GM04504 (cell line): Measurements from ENCODE around the gene GGT7.
A peak's percentile ranks its signal among the peaks of the same experiment; 100 is the strongest.
"Not testable (repeated sequence)": the region's sequence is repeated elsewhere in the genome, so short reads cannot be mapped to it uniquely, and the experiment has no call there.

Experiments
- DNase-seq: peaks from one replicate; pipeline ENCODE4 v3.0.0-alpha.2; 2012; ENCODE audit warnings: low read depth

GGT7 gene

DNA sequence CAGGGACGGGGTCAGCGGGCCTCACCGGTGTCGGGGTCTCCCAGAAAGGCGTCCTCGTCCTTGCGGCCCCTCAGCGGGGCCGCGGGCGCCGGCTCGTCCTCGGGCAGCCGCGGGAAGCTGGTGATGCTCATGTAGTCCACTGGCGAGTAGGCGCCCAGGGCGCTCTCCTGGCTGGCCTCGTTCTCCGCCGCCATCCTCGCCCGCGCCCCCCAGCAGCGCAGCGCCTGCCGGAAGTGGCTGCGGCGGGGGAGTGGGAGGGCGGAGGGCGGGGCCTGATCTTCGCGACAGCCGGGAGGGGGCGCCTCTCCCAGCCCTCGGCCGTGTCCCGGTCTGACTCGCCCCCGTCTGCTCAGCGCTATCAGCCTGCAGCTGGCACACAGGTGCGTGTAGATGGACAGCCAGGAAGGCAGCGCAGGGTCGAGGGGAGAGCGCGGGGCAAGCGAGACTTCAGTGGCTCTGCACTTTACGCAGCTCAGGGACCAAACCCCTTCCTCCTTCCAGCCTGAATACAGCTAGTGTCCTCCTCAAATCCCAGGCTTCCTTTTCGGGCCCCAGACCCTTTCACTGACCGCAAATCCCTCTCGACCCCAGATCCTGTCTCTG, at the start of gene GGT7:
GGT7 (minus strand) TSS at position 235 of the 603 bp plus-strand sequence; CDS start at position 194, 41 bp downstream.
- peak; percentile 44 for DNase-seq

- DNase-seq: no peak
Measured at GRCh38 chr20:34921436-34921835, 48.8 kb upstream of the GGT7 start.

DNA sequence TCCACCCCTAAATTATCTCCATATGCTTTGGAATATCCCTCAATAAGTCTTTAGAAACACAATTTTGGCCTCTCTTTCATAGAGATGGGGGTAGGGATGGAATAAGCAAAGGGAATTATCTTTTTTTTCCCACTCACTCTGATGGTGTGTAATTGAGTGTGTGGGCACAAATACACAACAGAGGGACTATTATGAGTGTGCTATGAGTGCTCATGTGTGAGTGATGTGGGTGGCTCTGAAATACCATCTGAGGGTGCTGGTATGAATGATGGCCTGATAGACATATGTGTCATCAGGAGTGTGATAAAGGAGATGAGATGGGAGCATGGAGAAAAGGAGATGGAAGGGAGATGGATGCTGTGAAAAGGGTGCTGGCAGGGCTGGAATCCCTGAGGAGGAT, 47.4 kb upstream of the GGT7 start:
- DNase-seq: no peak

DNA sequence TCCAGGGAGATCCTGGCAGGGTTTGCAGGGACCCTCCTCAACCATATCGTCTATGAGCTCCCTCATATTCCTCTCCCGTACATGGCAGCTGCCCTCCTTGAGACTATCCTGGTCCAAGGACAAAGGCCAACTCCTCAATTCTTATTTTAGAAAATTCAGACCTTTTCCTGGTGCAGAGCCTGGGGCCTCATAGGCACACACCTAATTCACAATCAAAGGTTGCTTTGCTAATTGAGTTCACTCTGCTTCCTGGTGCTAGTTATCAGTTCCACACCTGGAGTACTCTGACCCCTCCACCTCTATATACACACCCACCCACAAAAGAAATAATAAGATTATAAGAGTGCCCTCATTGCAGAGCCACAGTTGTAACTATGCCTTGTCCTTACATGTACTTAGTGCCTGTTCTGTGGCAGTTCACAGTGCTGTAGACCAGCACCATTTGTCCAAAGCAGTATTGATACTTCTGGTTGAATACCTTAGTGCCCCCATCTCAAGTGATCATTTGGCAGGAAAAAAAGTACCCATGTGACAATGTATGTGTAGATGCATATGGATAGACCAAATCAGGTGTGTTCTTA, 44.2 kb upstream of the GGT7 start:
- DNase-seq: no peak

- no peak for DNase-seq
Measured at GRCh38 chr20:34915749-34916455, 43.2 kb upstream of the GGT7 start.

- DNase-seq: no peak
Measured at GRCh38 chr20:34915131-34915530, 42.5 kb upstream of the GGT7 start.

DNA sequence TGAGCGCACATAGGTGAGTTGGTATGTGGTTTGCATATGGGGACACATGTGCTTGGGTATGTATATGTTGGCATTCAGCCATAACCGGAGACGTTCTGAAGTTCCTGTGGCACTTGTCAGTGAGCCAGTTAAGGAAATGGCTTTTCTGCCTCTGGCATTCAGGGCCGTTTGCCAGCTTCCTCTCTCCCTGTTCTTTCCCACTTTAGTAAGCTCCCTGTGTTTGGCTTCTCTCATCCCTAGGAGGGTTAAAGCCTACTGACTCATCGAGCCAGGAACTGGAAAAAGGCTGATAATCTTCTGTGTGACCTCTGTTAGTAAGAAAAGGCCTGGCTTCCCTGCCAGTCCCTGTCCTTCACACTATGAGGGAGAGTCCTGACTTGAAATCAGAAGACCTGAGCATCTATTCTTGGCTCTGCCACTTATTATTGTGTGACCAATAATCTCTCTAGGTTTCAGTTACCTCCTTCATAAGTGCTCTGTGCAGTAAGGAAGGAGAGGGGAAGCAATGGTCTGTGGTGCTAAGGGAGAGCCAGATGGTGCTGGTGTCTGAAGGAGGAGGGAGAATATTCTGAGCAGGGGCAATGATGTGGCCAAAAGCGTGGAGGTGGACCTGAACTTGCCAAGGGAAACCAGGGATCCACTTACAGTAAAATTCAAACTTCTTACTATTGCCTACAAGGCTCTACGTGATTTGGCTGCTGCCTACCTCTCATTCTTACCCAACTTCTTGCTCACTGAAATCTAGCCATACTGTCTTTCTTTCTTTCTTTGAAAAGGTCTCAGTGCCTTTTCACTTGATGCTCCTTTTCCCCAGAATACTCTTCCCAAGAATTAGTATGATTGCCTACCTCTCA, 35.2 kb upstream of the GGT7 start:
- DNase-seq: peak; percentile 77

GRCh38 chr20:34904202-34904621, 31.6 kb upstream of the GGT7 start:
- DNase-seq: no peak

DNA sequence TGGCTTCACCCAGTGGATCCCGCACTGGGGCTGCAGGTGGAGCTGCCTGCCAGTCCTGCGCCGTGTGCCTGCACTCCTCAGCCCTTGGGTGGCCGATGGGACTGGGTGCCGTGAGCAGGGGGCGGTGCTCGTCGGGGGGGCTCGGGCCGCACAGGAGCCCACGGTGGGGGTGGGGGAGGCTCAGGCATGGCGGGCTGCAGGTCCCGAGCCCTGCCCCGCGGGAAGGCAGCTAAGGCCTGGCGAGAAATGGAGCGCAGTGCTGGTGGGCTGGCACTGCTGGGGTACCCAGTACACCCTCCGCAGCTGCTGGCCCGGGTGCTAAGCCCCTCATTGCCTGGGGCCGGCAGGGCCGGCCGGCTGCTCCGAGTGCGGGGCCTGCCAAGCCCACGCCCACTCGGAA, 26.1 kb upstream of the GGT7 start:
- not testable (repeated sequence) for DNase-seq

DNA sequence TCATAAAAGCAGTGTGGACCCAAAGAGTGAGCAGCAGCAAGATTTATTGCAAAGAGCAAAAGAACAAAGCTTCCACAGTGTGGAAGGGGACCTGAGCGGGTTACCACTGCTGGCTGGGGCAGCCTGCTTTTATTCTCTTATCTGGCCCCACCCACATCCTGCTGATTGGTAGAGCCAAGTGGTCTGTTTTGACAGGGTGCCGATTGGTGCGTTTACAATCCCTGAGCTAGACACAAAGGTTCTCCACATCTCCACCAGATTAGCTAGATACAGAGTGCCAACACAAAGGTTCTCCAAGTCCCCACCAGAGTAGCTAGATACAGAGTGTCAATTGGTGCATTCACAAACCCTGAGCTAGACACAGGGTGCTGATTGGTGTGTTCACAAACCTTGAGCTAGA, 25.5 kb upstream of the GGT7 start:
- DNase-seq: not testable (repeated sequence)

GRCh38 chr20:34896086-34896621, 23.5 kb upstream of the GGT7 start:
- DNase-seq: no peak

- DNase-seq: no peak
Measured at GRCh38 chr20:34895465-34895864, 22.8 kb upstream of the GGT7 start.

DNA sequence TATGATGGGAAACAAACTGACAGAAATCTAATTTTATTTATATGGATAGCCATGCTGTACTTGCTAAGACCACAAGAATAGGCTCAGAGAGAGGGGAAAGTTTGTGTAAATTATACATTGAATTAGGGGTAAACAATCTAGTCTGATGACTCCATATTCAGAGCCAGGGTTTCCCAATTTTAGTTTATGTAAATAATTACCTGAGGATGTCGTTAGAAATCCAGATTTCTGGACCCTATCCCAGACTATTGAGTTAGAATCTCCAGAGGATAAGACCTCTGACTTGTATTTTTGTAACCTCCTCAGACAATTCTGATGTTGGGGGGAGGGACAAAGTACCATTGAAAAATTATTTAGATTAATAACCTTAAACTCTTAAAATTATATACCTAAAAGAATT, 22.1 kb upstream of the GGT7 start:
- no peak for DNase-seq

DNA sequence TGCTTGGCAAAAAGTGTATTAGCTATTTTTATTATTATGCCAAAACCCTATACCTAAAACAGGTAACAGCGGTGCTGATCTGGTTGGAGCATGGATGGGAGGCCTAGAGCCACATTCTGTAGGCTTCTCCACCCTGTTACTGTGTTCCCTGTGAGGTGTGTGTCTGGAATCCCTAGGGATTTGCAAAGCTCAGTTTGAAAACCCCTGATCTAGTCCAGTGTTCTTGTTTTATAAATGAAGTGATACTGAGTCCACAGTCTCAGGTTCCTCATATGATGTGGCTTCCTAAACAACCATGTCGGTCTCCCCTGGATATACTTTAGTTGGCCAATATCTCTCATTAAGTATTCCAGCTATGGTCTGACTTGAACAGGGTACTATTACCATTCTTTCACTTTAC, 20.0 kb upstream of the GGT7 start:
- DNase-seq: no peak

GRCh38 chr20:34891166-34892062, 18.8 kb upstream of the GGT7 start:
- DNase-seq: peak; percentile 50

- DNase-seq: no peak
Measured at GRCh38 chr20:34888468-34888867, 15.8 kb upstream of the GGT7 start.

DNA sequence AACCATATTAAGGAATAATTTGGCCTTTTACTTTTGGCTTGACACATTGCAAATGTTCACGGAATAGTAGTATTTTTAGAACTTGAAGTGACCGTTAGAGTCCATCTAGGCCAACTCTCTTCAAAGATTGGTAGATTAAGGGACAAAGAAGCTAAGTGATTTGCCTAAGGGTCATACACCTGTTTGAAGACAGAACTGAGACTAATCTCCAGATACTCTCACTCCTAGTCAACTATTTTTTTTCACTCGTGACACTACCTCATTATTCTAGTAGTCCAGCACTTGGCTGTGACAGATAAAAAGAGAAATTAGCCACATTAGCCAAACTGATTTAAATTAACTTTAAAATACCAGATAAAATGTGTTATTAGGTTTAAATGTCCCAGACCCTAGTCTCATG, 14.4 kb upstream of the GGT7 start:
- DNase-seq: no peak

GRCh38 chr20:34886122-34886521, 13.5 kb upstream of the GGT7 start:
- DNase-seq: no peak

GRCh38 chr20:34884260-34884659, 11.6 kb upstream of the GGT7 start:
- no peak for DNase-seq

GRCh38 chr20:34883809-34884208, 11.2 kb upstream of the GGT7 start:
- DNase-seq: no peak

DNA sequence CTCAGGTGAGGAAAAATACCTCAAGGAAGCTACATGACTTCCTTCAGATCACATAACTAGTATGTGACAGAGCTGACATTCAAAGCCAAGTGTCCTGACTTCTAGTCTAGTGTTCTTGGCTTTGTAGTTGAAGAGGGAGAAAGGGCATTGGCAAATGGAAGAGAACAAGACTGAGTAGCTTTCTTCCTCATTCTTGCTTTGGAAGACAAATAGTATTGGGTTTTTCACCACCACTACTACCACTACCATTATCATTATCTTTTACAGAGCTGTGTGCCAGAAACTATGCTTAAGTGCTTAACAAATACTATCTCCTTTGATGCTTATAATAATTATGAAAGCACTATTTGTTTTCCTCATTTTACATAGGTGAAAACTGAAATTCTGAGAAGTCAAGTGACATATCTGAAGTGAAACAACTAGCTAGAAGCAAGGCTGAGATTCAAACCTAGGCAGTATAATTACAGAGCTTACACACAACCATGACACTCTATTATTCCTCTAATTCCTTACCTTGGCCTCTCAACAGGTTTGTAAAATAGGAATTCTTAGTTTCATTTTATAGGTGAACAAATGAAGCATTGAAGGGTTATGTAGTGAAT, 10.5 kb upstream of the GGT7 start:
- no peak for DNase-seq
